SJSA1 (cell line): ENCODE measurements around the gene CDK14. TPM values are rescaled to one million over a fixed set of nuclear protein-coding genes. Genes with fewer than 3 reads are reported as not detected.
"Not testable (repeated sequence)": the region's sequence is repeated elsewhere in the genome, so short reads cannot be mapped to it uniquely, and the experiment has no call there.

Experiments used
- DNase-seq, 2 experiments: peaks; one replicate each; pipeline ENCODE4 v3.0.0-alpha.2; 2015 to 2020; ENCODE audit warnings: low spot score in 2 of 2, low read depth in 1 of 2
- H3K27ac ChIP-seq: fragments of 250-450 bp; sonication (Bioruptor Pico); 2 replicates; pipeline ENCODE4 v1.5.1; 2020; ENCODE audit warnings: mild to moderate bottlenecking, moderate library complexity
- H3K27me3 ChIP-seq: fragments of 250-450 bp; sonication (Bioruptor Pico); replicated peaks from 2 replicates; pipeline ENCODE4 v1.5.1; 2020; ENCODE audit warnings: mild to moderate bottlenecking, moderate library complexity
- H3K36me3 ChIP-seq: fragments of 250-450 bp; sonication (Bioruptor Pico); 2 replicates; pipeline ENCODE4 v1.5.1; 2020; ENCODE audit warnings: mild to moderate bottlenecking
- H3K4me1 ChIP-seq: fragments of 250-450 bp; sonication (Bioruptor Pico); replicated peaks from 2 replicates; pipeline ENCODE4 v1.6.1; 2021; ENCODE audit warnings: mild to moderate bottlenecking
- H3K4me3 ChIP-seq: fragments of 250-450 bp; sonication (Bioruptor Pico); 2 replicates; pipeline ENCODE4 v1.5.1; 2020; ENCODE audit warnings: mild to moderate bottlenecking
- H3K9me3 ChIP-seq: fragments of 250-450 bp; sonication (Bioruptor Pico); replicated peaks from 2 replicates; pipeline ENCODE4 v1.5.1; 2020; ENCODE audit warnings: mild to moderate bottlenecking
- total RNA-seq: library from RNA; depleted of rRNA; stranded (reverse); fragments of >200 nt; shearing (Covaris generic); gene quantifications from 2 replicates; pipeline ENCODE4 v1.2.3, GENCODE V29; 2014

CDK14 gene
- total RNA-seq, 1 experiment from 2014 or later: 20.8 TPM

- H3K4me1 ChIP-seq: peaks cover 6% of the 10 kb centered on the region
- no peak overlapping the region for H3K27ac ChIP-seq
- no peaks in the 10 kb centered on the region for H3K27me3 ChIP-seq
- H3K4me3 ChIP-seq: no peak overlapping the region
- H3K9me3 ChIP-seq: no peaks in the 10 kb centered on the region
- no peaks in the 10 kb centered on the region for H3K36me3 ChIP-seq
- DNase-seq: no peak
Observed at GRCh38 chr7:90900628-90901356, 304.7 kb downstream of the CDK14 start.

DNA sequence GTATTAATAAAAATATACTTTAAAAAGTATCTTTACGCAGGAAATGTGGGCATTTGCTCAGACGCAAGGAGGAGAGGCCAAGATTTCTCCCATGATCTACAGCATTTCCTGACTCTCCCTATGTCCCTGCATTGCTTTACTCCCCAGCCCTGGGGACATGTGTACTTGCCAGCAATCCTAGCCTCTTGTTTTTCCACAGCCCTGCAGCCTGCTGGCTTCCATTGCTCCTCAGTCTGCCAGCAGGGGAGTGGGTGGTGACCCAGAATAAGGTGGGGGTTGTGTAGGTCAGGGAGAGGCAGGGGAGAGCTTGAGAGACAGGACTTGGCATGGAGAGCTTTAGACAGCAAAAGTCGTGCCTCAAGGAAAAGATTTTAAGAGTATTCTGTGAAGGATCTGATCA is 307.7 kb downstream of the CDK14 start:
- no peaks in the 10 kb centered on the region for H3K9me3 ChIP-seq
- no peak overlapping the region for H3K27ac ChIP-seq
- DNase-seq: no peak
- H3K27me3 ChIP-seq: no peaks in the 10 kb centered on the region
- peaks cover 6% of the 10 kb centered on the region for H3K4me1 ChIP-seq
- no peak overlapping the region for H3K4me3 ChIP-seq
- H3K36me3 ChIP-seq: no peaks in the 10 kb centered on the region

- H3K27me3 ChIP-seq: no peaks in the 10 kb centered on the region
- H3K27ac ChIP-seq: no peak overlapping the region
- H3K9me3 ChIP-seq: no peaks in the 10 kb centered on the region
- no peaks in the 10 kb centered on the region for H3K36me3 ChIP-seq
- no peak for DNase-seq
- no peaks in the 10 kb centered on the region; the same call in 1 of the 2 replicates for H3K4me1 ChIP-seq
- no peak overlapping the region for H3K4me3 ChIP-seq
Observed at GRCh38 chr7:90910136-90910535, 314.0 kb downstream of the CDK14 start.

DNA sequence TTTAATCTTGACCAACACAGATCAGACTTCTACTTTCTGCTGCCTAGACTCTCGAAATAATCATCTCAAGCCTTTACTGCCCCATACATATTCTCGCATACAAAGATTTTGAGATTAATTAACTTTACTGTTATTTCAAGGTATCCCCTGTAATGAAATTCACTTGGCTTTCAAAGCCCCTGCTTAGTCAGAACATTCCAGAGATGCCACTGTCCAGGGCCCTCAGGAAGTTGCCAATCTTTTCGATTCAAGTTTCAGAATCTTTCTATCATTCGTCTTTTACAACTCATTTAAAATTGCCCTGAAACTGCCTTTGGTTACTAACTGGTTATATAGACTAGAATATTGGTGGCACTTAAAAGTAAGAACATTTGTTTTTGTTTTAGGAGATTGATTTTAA is 320.2 kb downstream of the CDK14 start:
- no peaks in the 10 kb centered on the region for H3K27me3 ChIP-seq
- no peak overlapping the region for H3K27ac ChIP-seq
- peaks cover 4% of the 10 kb centered on the region; the same call in 1 of the 2 replicates for H3K4me1 ChIP-seq
- no peaks in the 10 kb centered on the region for H3K36me3 ChIP-seq
- no peak overlapping the region for H3K4me3 ChIP-seq
- no peaks in the 10 kb centered on the region for H3K9me3 ChIP-seq
- no peak for DNase-seq

DNA sequence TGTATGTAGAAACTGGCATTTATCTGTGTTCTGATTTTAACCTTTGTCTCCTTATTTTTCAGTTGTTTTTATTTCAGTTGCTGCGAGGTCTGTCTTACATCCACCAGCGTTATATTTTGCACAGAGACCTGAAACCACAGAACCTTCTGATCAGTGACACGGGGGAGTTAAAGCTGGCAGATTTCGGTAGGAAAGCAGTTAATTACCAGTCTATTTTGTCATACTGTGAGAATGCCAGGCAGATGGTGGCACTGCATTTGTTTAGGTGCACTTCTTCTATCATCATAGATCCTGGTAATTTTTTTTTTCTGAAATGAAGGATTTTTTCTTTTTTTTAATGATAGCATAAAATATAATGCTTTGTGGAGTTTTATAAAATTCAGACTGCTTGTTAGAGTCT is 321.4 kb downstream of the CDK14 start:
- DNase-seq: no peak
- no peak overlapping the region for H3K27ac ChIP-seq

GRCh38 chr7:90918303-90918702 is 322.2 kb downstream of the CDK14 start:
- Histone ChIP-seq H3K4me1 (peaks cover 4% of the 10 kb centered on the region; the same call in 1 of the 2 replicates), H3K4me3 (no peak overlapping the region), H3K27me3 (no peaks in the 10 kb centered on the region), H3K27ac (no peak overlapping the region), H3K36me3 (no peaks in the 10 kb centered on the region), H3K9me3 (no peaks in the 10 kb centered on the region)
- DNase-seq: no peak

More for the DNA sequence above, 321.4 kb downstream of the CDK14 start:
- H3K9me3 ChIP-seq: no peaks in the 10 kb centered on the region
- no peaks in the 10 kb centered on the region for H3K27me3 ChIP-seq
- no peak overlapping the region for H3K4me3 ChIP-seq
- no peaks in the 10 kb centered on the region for H3K36me3 ChIP-seq
- peaks cover 4% of the 10 kb centered on the region; the same call in 1 of the 2 replicates for H3K4me1 ChIP-seq

DNA sequence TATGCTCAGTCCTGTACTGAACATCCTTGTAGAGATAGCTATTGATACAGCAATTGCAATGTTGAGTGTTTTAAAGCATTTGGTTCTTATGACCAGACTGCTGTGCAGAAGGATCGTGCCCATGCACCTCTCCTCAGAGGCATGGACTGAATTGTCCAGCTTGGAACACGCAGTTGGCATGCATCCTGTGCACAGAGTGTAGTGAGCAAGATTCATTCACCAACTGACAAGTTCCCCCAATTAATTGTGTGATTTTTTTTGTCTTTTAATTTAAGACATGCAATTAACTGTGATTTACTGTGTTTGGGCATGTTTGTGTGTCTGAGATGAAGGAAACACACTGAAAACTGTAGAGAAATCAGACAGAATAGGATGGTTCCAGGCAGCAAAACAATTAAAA is 323.7 kb downstream of the CDK14 start:
- Histone ChIP-seq H3K9me3 (no peaks in the 10 kb centered on the region), H3K27ac (no peak overlapping the region), H3K36me3 (no peaks in the 10 kb centered on the region), H3K27me3 (no peaks in the 10 kb centered on the region), H3K4me3 (no peak overlapping the region), H3K4me1 (peaks cover 4% of the 10 kb centered on the region; the same call in 1 of the 2 replicates)
- no peak for DNase-seq

GRCh38 chr7:90920336-90920735 is 324.2 kb downstream of the CDK14 start:
- no peaks in the 10 kb centered on the region for H3K36me3 ChIP-seq
- no peak overlapping the region for H3K4me3 ChIP-seq
- DNase-seq: no peak
- peaks cover 4% of the 10 kb centered on the region; the same call in 1 of the 2 replicates for H3K4me1 ChIP-seq
- no peaks in the 10 kb centered on the region for H3K9me3 ChIP-seq
- H3K27ac ChIP-seq: no peak overlapping the region
- no peaks in the 10 kb centered on the region for H3K27me3 ChIP-seq

DNA sequence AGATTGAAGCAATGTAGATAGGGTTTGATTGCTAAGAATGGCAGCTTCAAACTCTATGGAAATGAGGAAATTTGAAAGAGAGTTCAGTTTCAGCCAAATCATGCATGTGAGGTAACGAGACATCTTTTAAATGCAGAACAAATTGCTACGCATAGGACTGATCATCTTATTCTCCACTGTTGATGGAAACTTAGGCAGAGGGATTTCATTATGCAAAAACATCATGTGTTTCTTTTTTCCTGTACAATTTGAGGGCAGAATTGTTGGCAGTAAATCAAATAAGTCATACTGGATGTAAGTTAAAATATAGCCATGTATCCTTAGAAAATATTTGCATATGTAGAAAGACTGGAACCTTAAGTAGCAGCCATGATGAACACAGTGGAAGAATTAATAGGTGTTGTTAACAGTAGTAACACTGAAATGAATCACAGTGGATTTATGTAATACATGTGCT is 327.4 kb downstream of the CDK14 start:
- no peak for DNase-seq
- H3K27ac ChIP-seq: no peak overlapping the region
- no peaks in the 10 kb centered on the region for H3K4me1 ChIP-seq
- H3K9me3 ChIP-seq: no peaks in the 10 kb centered on the region
- no peaks in the 10 kb centered on the region for H3K27me3 ChIP-seq
- no peaks in the 10 kb centered on the region for H3K36me3 ChIP-seq
- no peak overlapping the region for H3K4me3 ChIP-seq

DNA sequence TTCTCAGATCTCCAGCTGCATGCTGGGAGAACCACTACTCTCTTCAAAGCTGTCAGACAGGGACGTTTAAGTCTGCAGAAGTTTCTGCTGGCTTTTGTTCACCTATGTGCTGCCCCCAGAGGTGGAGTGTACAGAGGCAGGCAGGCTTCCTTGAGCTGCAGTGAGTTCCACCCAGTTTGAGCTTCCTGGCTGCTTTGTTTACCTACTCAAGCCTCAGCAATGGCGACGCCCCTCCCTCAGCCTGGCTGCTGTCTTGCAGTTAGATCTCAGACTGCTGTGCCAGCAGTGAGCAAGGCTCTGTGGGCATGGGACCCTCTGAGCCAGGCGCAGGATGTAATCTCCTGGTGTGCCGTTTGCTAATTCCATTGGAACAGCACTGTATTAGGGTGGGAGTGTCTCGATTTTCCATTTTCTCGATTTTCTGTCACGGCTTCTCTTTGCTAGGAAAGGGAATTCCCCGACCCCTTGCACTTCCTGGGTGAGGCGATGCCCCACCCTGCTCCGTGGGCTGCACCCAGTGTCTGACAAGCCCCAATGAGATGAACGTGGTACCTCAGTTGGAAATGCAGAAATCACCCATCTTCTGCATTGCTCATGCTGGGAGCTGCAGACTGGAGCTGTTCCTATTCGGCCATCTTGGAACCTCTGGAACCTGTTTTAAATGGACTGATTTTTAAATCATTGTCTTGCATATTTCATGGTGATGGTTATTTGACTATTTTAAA is 332.7 kb downstream of the CDK14 start:
- H3K27ac ChIP-seq, DNase-seq, H3K9me3 ChIP-seq: not testable (repeated sequence)

GRCh38 chr7:90931986-90932916 is 336.1 kb downstream of the CDK14 start:
- Histone ChIP-seq H3K4me1 (no peaks in the 10 kb centered on the region), H3K27me3 (no peaks in the 10 kb centered on the region), H3K36me3 (no peaks in the 10 kb centered on the region), H3K9me3 (no peaks in the 10 kb centered on the region), H3K27ac (no peak overlapping the region), H3K4me3 (no peak overlapping the region)
- no peak for DNase-seq

More for the DNA sequence above, 332.7 kb downstream of the CDK14 start:
- not testable (repeated sequence) for H3K27me3 ChIP-seq, H3K36me3 ChIP-seq, H3K4me1 ChIP-seq, H3K4me3 ChIP-seq

DNA sequence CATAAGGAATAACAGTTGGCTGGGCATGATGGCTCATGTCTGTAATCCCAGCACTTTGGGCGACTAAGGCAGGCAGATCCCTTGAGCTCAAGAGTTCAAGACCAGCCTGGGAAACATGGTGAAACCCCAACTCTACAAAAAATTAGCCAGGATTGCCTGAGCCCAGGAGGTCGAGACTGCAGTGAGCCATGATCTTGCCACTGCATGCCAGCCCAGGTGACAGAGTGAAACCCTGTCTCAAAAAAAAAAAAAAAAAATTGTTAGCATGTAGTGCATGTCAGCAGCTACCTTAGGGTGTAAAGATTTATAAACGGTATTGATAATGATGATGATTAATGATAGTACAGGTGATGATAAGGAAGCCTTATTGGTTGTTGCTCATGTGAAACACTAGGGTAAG is 336.9 kb downstream of the CDK14 start:
- no peaks in the 10 kb centered on the region for H3K27me3 ChIP-seq
- H3K9me3 ChIP-seq: no peaks in the 10 kb centered on the region
- no peak overlapping the region for H3K27ac ChIP-seq
- DNase-seq: no peak
- no peak overlapping the region for H3K4me3 ChIP-seq
- H3K4me1 ChIP-seq: no peaks in the 10 kb centered on the region
- no peaks in the 10 kb centered on the region for H3K36me3 ChIP-seq

- no peaks in the 10 kb centered on the region for H3K4me1 ChIP-seq
- no peaks in the 10 kb centered on the region for H3K9me3 ChIP-seq
- H3K36me3 ChIP-seq: no peaks in the 10 kb centered on the region
- no peak overlapping the region for H3K4me3 ChIP-seq
- DNase-seq: no peak
- H3K27me3 ChIP-seq: no peaks in the 10 kb centered on the region
- no peak overlapping the region for H3K27ac ChIP-seq
Observed at GRCh38 chr7:90933984-90934383, 337.9 kb downstream of the CDK14 start.
